HepG2 (cell line): ENCODE data around the gene SQSTM1. TPM values are rescaled to one million over a fixed set of nuclear protein-coding genes. Genes with fewer than 3 reads are reported as not detected.

ENCODE experiments used
- ARID3A ChIP-seq: IDR thresholded peaks from 2 replicates; pipeline ENCODE4 v1.6.1; 2012; ENCODE audit warnings: low read depth, low read length, improper control_type of control experiment
- FOXA1 ChIP-seq, 2 experiments: fragments of 450-650 bp in 1 of 2; sonication (generic) in 1 of 2; formaldehyde crosslinking in 1 of 2; IDR thresholded peaks; 2 replicates each; pipeline versions ENCODE4 v1.4.0 to v1.6.1; 2016 to 2020; ENCODE audit warnings: missing genetic modification reagents in 1 of 2
- GZF1 ChIP-seq: sonication (generic); formaldehyde crosslinking; IDR thresholded peaks from 2 replicates; pipeline ENCODE4 v1.5.1; 2020; ENCODE audit warnings: mild to moderate bottlenecking, missing genetic modification reagents
- KDM6A ChIP-seq: IDR thresholded peaks from 2 replicates; pipeline ENCODE4 v1.6.1; 2016; ENCODE audit warnings: low read depth
- MEF2D ChIP-seq: sonication (generic); formaldehyde crosslinking; IDR thresholded peaks from 2 replicates; pipeline ENCODE4 v1.5.1; 2020; ENCODE audit warnings: mild to moderate bottlenecking, missing genetic modification reagents
- NAIF1 ChIP-seq: sonication (generic); formaldehyde crosslinking; IDR thresholded peaks from 2 replicates; pipeline ENCODE4 v1.5.0; 2020; ENCODE audit warnings: mild to moderate bottlenecking, missing genetic modification reagents, borderline replicate concordance
- POLR2AphosphoS2 ChIP-seq: IDR thresholded peaks from 2 replicates; pipeline ENCODE4 v1.6.1; 2011; ENCODE audit warnings: low read depth, low read length, improper control_type of control experiment
- POLR2G ChIP-seq: fragments of 200-400 bp; formaldehyde crosslinking; IDR thresholded peaks from 2 replicates; pipeline ENCODE4 v1.6.1; 2018; ENCODE audit warnings: mild to moderate bottlenecking, low read depth, low read length, moderate library complexity
- SALL1 ChIP-seq: sonication (generic); formaldehyde crosslinking; IDR thresholded peaks from 2 replicates; pipeline ENCODE4 v1.8.0; 2022; ENCODE audit warnings: mild to moderate bottlenecking, missing genetic modification reagents
- SAP130 ChIP-seq: IDR thresholded peaks from 2 replicates; pipeline ENCODE4 v1.6.1; 2016; ENCODE audit warnings: low read depth
- ZBTB2 ChIP-seq: sonication (generic); formaldehyde crosslinking; IDR thresholded peaks from 2 replicates; pipeline ENCODE4 v1.8.0; 2022; ENCODE audit warnings: low read depth, missing genetic modification reagents
- ZBTB26 ChIP-seq: IDR thresholded peaks from 2 replicates; pipeline ENCODE4 v1.6.1; 2016; ENCODE audit warnings: missing compliant biosample characterization, missing genetic modification reagents, borderline replicate concordance
- ZBTB38 ChIP-seq: sonication (generic); formaldehyde crosslinking; IDR thresholded peaks from 2 replicates; pipeline ENCODE4 v1.5.1; 2020; ENCODE audit warnings: mild to moderate bottlenecking, missing genetic modification reagents
- ZBTB42 ChIP-seq: sonication (generic); formaldehyde crosslinking; IDR thresholded peaks from 2 replicates; pipeline ENCODE4 v1.5.0; 2020; ENCODE audit warnings: mild to moderate bottlenecking, missing genetic modification reagents
- ZFP90 ChIP-seq: sonication (generic); formaldehyde crosslinking; IDR thresholded peaks from 2 replicates; pipeline ENCODE4 v1.8.0; 2022; ENCODE audit warnings: missing genetic modification reagents, mild to moderate bottlenecking, inconsistent platforms, borderline replicate concordance
- ZNF30 ChIP-seq: sonication (generic); formaldehyde crosslinking; IDR thresholded peaks from 2 replicates; pipeline ENCODE4 v1.5.0; 2020; ENCODE audit warnings: mild to moderate bottlenecking, missing genetic modification reagents
- ZNF547 ChIP-seq: sonication (generic); formaldehyde crosslinking; IDR thresholded peaks from 2 replicates; pipeline ENCODE4 v1.5.1; 2020; ENCODE audit warnings: mild to moderate bottlenecking, missing genetic modification reagents
- ZNF574 ChIP-seq: sonication (generic); formaldehyde crosslinking; IDR thresholded peaks from 2 replicates; pipeline ENCODE4 v1.4.0; 2020; ENCODE audit warnings: missing genetic modification reagents
- ZNF749 ChIP-seq: sonication (generic); formaldehyde crosslinking; IDR thresholded peaks from 2 replicates; pipeline ENCODE4 v1.8.0; 2022; ENCODE audit warnings: mild to moderate bottlenecking, missing genetic modification reagents, moderate library complexity, borderline replicate concordance
- ZNF800 ChIP-seq: sonication (generic); formaldehyde crosslinking; IDR thresholded peaks from 2 replicates; pipeline ENCODE4 v1.4.0; 2020; ENCODE audit warnings: missing genetic modification reagents
- ZSCAN22 ChIP-seq: sonication (generic); formaldehyde crosslinking; IDR thresholded peaks from 2 replicates; pipeline ENCODE4 v1.4.0; 2020; ENCODE audit warnings: mild to moderate bottlenecking, missing genetic modification reagents
- polyA plus RNA-seq, 8 experiments: library from polyadenylated mRNA; depleted of rRNA in 3 of 8; stranded (reverse) in 7 of 8; unstranded in 1 of 8; fragments of >200 nt; fragmentation: Illumina TruSeq in 4 of 8; extraction: Trizol in 4 of 8; gene quantifications; 2 replicates each; pipeline versions ENCODE4 v1.2.1 to v1.2.3, GENCODE V29; 2011 to 2016; ENCODE audit warnings: low read depth in 4 of 8, missing spikeins in 1 of 8, mixed read lengths in 1 of 8; ENCODE audit not compliant: insufficient read depth in 1 of 8
- total RNA-seq, 5 experiments: library from RNA; depleted of rRNA; stranded (reverse); fragments of >200 nt; fragmentation: Illumina TruSeq; extraction: Trizol; gene quantifications; 2 replicates each; pipeline ENCODE4 v1.2.3, GENCODE V29; 2016; ENCODE audit warnings: low read depth in 1 of 5

SQSTM1 gene
- total and polyA plus RNA-seq, 2 of the 13 experiments (the other 11 are each of a cell fraction or from before 2014, with no cell fraction given): 90.9 to 160 TPM

GRCh38 chr5:179827680-179828079 is 7.0 kb downstream of the SQSTM1 start (continued):
- TF ChIP-seq ZNF574 (CRISPR knock-in tag): 0 out of 2 replicates have a peak, but pooled peaks have one; percentile 14
- 0 out of 2 replicates have a peak, but pooled peaks have one; percentile 26 for TF ChIP-seq SAP130
- no peak for TF ChIP-seq ZNF749 (CRISPR knock-in tag)
- no peak for TF ChIP-seq ZNF800
- TF ChIP-seq POLR2AphosphoS2: 0 out of 2 replicates have a peak, but pooled peaks have one; percentile 51
- TF ChIP-seq ZBTB38 (CRISPR knock-in tag): peak; percentile 63; the same call in 1 of the 2 replicates
- no peak for TF ChIP-seq ZSCAN22 (CRISPR knock-in tag)
- no peak for TF ChIP-seq MEF2D
- no peak for TF ChIP-seq SALL1 (CRISPR knock-in tag)
- TF ChIP-seq KDM6A (CRISPR knock-in tag): no peak
- no peak for TF ChIP-seq NAIF1 (CRISPR knock-in tag)
- TF ChIP-seq FOXA1 (IDR thresholded peaks at IDR 0.05): no peak
- TF ChIP-seq FOXA1 (CRISPR knock-in tag; IDR thresholded peaks at IDR 0.05): no peak
- no peak for TF ChIP-seq ARID3A
- TF ChIP-seq GZF1: no peak
- TF ChIP-seq ZNF30 (CRISPR knock-in tag): no peak
- TF ChIP-seq ZBTB42 (CRISPR knock-in tag): no peak
- TF ChIP-seq POLR2G: peak; percentile 48; the same call in 1 of the 2 replicates
- no peak for TF ChIP-seq ZBTB26 (CRISPR knock-in tag)
- no peak for TF ChIP-seq ZFP90
- no peak for TF ChIP-seq ZNF547 (CRISPR knock-in tag)
- no peak for TF ChIP-seq ZBTB2
